NCI-H526 (cell line): Measurements from ENCODE around the gene ARHGEF19.
"Not testable (repeated sequence)": the region's sequence is repeated elsewhere in the genome, so short reads cannot be mapped to it uniquely, and the experiment has no call there.

Source experiments
- DNase-seq, 2 experiments: peaks; one replicate each; lab custom pipeline; 2025; lab: John Stamatoyannopoulos, UW

The ARHGEF19 gene

GRCh38 chr1:16181887-16182719, 30.3 kb downstream of the ARHGEF19 start:
- no peak for DNase-seq

GRCh38 chr1:16180291-16180824, 32.1 kb downstream of the ARHGEF19 start:
- DNase-seq = no peak

GRCh38 chr1:16178596-16179497, 33.6 kb downstream of the ARHGEF19 start:
- no peak for DNase-seq

- no peak for DNase-seq
These were observed 35.1 kb downstream of the ARHGEF19 start for GRCh38 chr1:16177306-16177705.

GRCh38 chr1:16176653-16177052, 35.8 kb downstream of the ARHGEF19 start:
- DNase-seq = no peak

GRCh38 chr1:16175610-16176553, 36.6 kb downstream of the ARHGEF19 start:
- no peak for DNase-seq

GRCh38 chr1:16174886-16175598, 37.4 kb downstream of the ARHGEF19 start:
- no peak for DNase-seq

GRCh38 chr1:16174261-16174868, 38.1 kb downstream of the ARHGEF19 start:
- no peak for DNase-seq

GRCh38 chr1:16173447-16174260, 38.8 kb downstream of the ARHGEF19 start:
- DNase-seq = no peak

- DNase-seq = no peak
These were observed 39.4 kb downstream of the ARHGEF19 start for GRCh38 chr1:16172964-16173446.

- no peak for DNase-seq
These were observed 40.1 kb downstream of the ARHGEF19 start for GRCh38 chr1:16172218-16172830.

- DNase-seq = no peak
These were observed 40.9 kb downstream of the ARHGEF19 start for GRCh38 chr1:16171314-16172151.

GRCh38 chr1:16170283-16170673, 42.2 kb downstream of the ARHGEF19 start:
- no peak for DNase-seq

- no peak for DNase-seq
These were observed 43.7 kb downstream of the ARHGEF19 start for GRCh38 chr1:16168622-16169360.

GRCh38 chr1:16168144-16168495, 44.3 kb downstream of the ARHGEF19 start:
- DNase-seq = not testable (repeated sequence)

GRCh38 chr1:16167331-16168143, 44.9 kb downstream of the ARHGEF19 start:
- DNase-seq = peak; percentile 23 to 74
